HS-27A (cell line): Measurements from ENCODE around the gene ATP2B2.
"Not testable (repeated sequence)": the region's sequence is repeated elsewhere in the genome, so short reads cannot be mapped to it uniquely, and the experiment has no call there.

Experiments used
- DNase-seq: peaks from one replicate; pipeline ENCODE4 v3.0.0-alpha.2; 2012; ENCODE audit warnings: low read depth, missing footprints

Gene ATP2B2

GRCh38 chr3:10505050-10505790, at the start of gene ATP2B2:
ATP2B2 (minus strand) TSS chr3:10505586; CDS start chr3:10449543, 56,043 bp downstream.
- no peak for DNase-seq

- no peak for DNase-seq
These were observed 49.4 kb upstream of the ATP2B2 start for GRCh38 chr3:10554746-10555145.

GRCh38 chr3:10554236-10554611, 48.8 kb upstream of the ATP2B2 start:
- no peak for DNase-seq

GRCh38 chr3:10553591-10554235, 48.3 kb upstream of the ATP2B2 start:
- DNase-seq = no peak

GRCh38 chr3:10552631-10552943, 47.2 kb upstream of the ATP2B2 start:
- no peak for DNase-seq

- peak; percentile 71 for DNase-seq
These were observed 46.6 kb upstream of the ATP2B2 start for GRCh38 chr3:10551821-10552630.

- no peak for DNase-seq
These were observed 45.8 kb upstream of the ATP2B2 start for GRCh38 chr3:10551139-10551538.

GRCh38 chr3:10550705-10551104, 45.3 kb upstream of the ATP2B2 start:
- DNase-seq = no peak

GRCh38 chr3:10549617-10550230, 44.3 kb upstream of the ATP2B2 start:
- DNase-seq = no peak

- DNase-seq = no peak
These were observed 43.6 kb upstream of the ATP2B2 start for GRCh38 chr3:10548992-10549391.

GRCh38 chr3:10547841-10548783, 42.7 kb upstream of the ATP2B2 start:
- DNase-seq = no peak

GRCh38 chr3:10547413-10547812, 42.0 kb upstream of the ATP2B2 start:
- no peak for DNase-seq

GRCh38 chr3:10546820-10547263, 41.5 kb upstream of the ATP2B2 start:
- DNase-seq = no peak

GRCh38 chr3:10546181-10546624, 40.8 kb upstream of the ATP2B2 start:
- no peak for DNase-seq

GRCh38 chr3:10542518-10542917, 37.1 kb upstream of the ATP2B2 start:
- no peak for DNase-seq

GRCh38 chr3:10540347-10540746, 35.0 kb upstream of the ATP2B2 start:
- not testable (repeated sequence) for DNase-seq

- no peak for DNase-seq
These were observed 28.7 kb upstream of the ATP2B2 start for GRCh38 chr3:10534066-10534465.

- DNase-seq = no peak
These were observed 28.3 kb upstream of the ATP2B2 start for GRCh38 chr3:10533737-10534023.

GRCh38 chr3:10532939-10533736, 27.8 kb upstream of the ATP2B2 start:
- no peak for DNase-seq

- no peak for DNase-seq
These were observed 25.6 kb upstream of the ATP2B2 start for GRCh38 chr3:10531031-10531430.

- no peak for DNase-seq
These were observed 24.9 kb upstream of the ATP2B2 start for GRCh38 chr3:10530241-10530640.
